Right lobe of liver (tissue), 4 donors: Measurements from ENCODE around the gene TP53I11.

Source experiments
- POLR2A ChIP-seq: fragments of 450-650 bp; IDR thresholded peaks from one replicate; pipeline ENCODE4 v1.6.1; 2017; ENCODE audit warnings: antibody characterized with exemption, mild to moderate bottlenecking
- TF ChIP-seq, protein P1 (sequence below), 4 donors: fragments of 200-600 bp in 3 of 4; fragments of 450-650 bp in 1 of 4; IDR thresholded peaks; one replicate each; pipeline versions ENCODE4 v1.5.1 to v1.8.0; 2016 to 2022; ENCODE audit warnings: antibody characterized with exemption in 4 of 4, mild to moderate bottlenecking in 2 of 4
- donor health status: DM: no; HTN: no; CAD: no.
- donor health status: DM: no; HTN: no; CAD: no.
- donor health status: DM: no; HTN: yes; CAD: no.

DNA sequence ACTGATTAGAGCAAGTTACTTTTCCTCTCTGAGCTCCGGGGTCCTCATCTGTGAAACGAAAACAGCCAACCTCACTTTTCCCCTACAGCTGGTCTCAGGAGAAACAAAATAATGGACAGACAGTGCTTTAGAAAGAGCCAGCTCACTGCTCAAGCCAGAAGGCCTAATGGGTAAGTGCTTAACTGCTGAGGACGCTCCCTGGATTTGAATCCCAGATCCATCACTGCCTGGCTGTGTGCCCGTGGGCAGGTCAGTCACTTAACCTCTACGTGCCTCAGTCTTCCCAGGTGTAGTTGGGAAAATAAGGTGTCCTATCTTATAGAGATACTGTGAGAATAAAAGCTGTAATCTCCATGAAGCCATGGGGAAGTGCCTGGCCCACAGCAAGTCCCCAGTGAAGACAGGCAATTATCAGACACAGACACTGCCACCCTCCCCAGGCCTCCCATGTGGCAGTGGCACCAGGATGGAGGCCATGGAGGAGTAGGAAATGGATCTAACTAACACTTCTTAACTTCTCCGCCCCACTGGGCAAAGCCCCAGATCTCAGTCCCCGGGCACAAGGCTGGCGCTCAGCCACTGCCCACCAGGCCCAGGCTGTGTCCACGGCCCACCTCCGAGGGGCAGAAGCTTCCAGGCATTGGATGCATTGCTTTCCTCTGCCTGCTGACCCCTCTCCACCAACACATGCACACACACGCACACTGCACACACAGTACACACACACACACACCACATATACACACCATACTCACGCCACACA is 9.2 kb downstream of the TP53I11 start:
- TF ChIP-seq, protein P1, sequence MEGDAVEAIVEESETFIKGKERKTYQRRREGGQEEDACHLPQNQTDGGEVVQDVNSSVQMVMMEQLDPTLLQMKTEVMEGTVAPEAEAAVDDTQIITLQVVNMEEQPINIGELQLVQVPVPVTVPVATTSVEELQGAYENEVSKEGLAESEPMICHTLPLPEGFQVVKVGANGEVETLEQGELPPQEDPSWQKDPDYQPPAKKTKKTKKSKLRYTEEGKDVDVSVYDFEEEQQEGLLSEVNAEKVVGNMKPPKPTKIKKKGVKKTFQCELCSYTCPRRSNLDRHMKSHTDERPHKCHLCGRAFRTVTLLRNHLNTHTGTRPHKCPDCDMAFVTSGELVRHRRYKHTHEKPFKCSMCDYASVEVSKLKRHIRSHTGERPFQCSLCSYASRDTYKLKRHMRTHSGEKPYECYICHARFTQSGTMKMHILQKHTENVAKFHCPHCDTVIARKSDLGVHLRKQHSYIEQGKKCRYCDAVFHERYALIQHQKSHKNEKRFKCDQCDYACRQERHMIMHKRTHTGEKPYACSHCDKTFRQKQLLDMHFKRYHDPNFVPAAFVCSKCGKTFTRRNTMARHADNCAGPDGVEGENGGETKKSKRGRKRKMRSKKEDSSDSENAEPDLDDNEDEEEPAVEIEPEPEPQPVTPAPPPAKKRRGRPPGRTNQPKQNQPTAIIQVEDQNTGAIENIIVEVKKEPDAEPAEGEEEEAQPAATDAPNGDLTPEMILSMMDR (IDR thresholded peaks at IDR 0.05) = no peak
- no peak for TF ChIP-seq POLR2A
